ENCODE data around the gene TSR1.

DNA sequence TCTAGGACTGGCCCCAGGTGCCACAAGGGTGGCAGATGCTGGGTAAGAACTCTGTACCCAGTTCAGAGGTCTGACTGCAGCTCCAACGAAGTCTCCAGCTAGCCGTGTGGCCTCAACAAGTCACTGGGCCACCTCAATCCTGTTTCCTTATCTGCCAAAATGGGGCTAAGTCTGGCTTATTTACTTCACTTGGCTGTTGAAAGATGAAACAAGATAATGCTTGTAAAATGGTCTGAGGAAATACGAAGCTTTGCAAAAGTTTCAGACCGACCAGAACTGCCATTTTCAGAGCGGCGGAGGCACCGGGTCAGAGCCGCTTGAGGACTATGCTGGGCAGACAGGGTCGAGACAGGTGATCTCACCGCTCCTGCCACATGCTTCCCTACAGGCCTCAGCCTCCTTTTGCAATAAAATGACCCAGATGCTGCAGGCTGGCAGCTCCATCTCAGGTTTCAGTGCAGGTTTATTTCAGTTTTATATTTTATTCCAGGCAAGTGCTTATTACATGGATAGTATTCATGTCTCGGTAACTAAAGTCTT lies 47.4 kb upstream of the TSR1 start:
- no peak for TF ChIP-seq POLR2A (IDR thresholded peaks at IDR 0.05; ENCODE audit: extremely low read depth, insufficient read length)
- TF ChIP-seq, protein P1, sequence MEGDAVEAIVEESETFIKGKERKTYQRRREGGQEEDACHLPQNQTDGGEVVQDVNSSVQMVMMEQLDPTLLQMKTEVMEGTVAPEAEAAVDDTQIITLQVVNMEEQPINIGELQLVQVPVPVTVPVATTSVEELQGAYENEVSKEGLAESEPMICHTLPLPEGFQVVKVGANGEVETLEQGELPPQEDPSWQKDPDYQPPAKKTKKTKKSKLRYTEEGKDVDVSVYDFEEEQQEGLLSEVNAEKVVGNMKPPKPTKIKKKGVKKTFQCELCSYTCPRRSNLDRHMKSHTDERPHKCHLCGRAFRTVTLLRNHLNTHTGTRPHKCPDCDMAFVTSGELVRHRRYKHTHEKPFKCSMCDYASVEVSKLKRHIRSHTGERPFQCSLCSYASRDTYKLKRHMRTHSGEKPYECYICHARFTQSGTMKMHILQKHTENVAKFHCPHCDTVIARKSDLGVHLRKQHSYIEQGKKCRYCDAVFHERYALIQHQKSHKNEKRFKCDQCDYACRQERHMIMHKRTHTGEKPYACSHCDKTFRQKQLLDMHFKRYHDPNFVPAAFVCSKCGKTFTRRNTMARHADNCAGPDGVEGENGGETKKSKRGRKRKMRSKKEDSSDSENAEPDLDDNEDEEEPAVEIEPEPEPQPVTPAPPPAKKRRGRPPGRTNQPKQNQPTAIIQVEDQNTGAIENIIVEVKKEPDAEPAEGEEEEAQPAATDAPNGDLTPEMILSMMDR (IDR thresholded peaks at IDR 0.05; ENCODE audit: low read depth, low read length), result no peak
- TF ChIP-seq, protein P2, sequence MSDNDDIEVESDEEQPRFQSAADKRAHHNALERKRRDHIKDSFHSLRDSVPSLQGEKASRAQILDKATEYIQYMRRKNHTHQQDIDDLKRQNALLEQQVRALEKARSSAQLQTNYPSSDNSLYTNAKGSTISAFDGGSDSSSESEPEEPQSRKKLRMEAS (IDR thresholded peaks at IDR 0.05; ENCODE audit: low read depth, low read length), result no peak; the same call in 1 of the 2 replicates
- no peak for TF ChIP-seq MYC (IDR thresholded peaks at IDR 0.05; ENCODE audit: low read depth, low read length)

Measured in NB4 (cell line).